Body of pancreas (tissue), 4 donors: Measurements from ENCODE around the gene MBD3L4.

ENCODE experiments used
- CTCF ChIP-seq, 7 experiments: fragments of 450-650 bp in 4 of 7; fragments of 200-600 bp in 3 of 7; sonication (generic) in 3 of 7; IDR thresholded peaks; one replicate each; pipeline ENCODE4 v1.5.1; 2016 to 2019; ENCODE audit warnings: antibody characterized with exemption in 7 of 7
- POLR2A ChIP-seq, 3 donors: fragments of 450-650 bp; IDR thresholded peaks; one replicate each; pipeline ENCODE4 v1.6.1; 2016; ENCODE audit warnings: antibody characterized with exemption in 3 of 3, mild to moderate bottlenecking in 2 of 3

DNA sequence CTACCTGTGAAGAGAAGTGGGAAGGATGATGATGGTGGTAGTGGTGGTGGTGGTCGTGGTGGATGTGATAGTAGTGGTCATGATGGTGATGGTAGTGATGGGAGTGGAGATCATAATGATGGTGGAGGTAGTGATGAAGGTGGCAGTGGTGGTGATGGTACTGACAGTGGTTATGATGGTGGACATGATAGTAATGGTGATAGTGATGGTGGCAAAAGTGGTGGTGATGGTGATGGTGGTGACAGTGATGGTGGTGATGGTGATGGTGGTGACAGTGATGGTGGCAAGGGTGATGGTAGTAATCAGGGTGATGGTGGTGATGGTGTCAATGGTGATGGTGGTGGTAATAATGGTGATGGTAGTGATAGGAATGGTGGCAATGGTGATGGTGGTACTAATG, 44.9 kb downstream of the MBD3L4 start:
- TF ChIP-seq CTCF (IDR thresholded peaks at IDR 0.05): no peak
- TF ChIP-seq POLR2A (IDR thresholded peaks at IDR 0.05): no peak
